Measurements from ENCODE around the gene DHX35.

The DHX35 gene

GRCh38 chr20:38920851-38921250 is 41.3 kb upstream of the DHX35 start:
- TF ChIP-seq, protein P1, sequence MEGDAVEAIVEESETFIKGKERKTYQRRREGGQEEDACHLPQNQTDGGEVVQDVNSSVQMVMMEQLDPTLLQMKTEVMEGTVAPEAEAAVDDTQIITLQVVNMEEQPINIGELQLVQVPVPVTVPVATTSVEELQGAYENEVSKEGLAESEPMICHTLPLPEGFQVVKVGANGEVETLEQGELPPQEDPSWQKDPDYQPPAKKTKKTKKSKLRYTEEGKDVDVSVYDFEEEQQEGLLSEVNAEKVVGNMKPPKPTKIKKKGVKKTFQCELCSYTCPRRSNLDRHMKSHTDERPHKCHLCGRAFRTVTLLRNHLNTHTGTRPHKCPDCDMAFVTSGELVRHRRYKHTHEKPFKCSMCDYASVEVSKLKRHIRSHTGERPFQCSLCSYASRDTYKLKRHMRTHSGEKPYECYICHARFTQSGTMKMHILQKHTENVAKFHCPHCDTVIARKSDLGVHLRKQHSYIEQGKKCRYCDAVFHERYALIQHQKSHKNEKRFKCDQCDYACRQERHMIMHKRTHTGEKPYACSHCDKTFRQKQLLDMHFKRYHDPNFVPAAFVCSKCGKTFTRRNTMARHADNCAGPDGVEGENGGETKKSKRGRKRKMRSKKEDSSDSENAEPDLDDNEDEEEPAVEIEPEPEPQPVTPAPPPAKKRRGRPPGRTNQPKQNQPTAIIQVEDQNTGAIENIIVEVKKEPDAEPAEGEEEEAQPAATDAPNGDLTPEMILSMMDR (IDR thresholded peaks at IDR 0.05; ENCODE audit: borderline replicate concordance, control extremely low read depth, extremely low read depth, insufficient read depth, missing control alignments) = no peak
- in situ Hi-C loops (cut with MboI; ENCODE audit: low sequenced_read_pairs, unreplicated experiment) = loop anchor here (10.0 kb wide), 1 partner anchor 124 kb away; no protein-coding TSS in a partner anchor
- DNase-seq (ENCODE audit: low spot score) = no peak

DNA sequence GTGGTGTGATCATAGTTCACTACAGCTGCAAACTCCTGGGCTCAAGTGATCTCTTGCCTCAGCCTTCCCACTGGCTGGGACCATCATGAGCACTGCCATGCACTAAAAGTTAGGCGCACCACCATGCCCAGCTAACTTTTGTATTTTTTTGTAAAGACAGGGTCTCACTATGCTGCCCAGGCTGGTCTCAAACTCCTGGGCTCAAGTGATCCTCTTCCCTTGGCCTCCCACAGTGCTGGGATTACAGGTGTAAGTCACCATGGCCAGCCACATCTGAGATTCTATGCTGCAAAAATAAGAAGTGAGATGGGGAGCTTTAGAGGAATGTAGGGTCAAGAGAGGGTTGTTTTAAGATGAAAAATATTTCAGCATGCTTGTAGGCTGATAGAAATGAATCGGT is 37.4 kb upstream of the DHX35 start:
- DNase-seq (ENCODE audit: low spot score) = no peak
- TF ChIP-seq, protein P1 (IDR thresholded peaks at IDR 0.05; ENCODE audit: borderline replicate concordance, control extremely low read depth, extremely low read depth, insufficient read depth, missing control alignments) = no peak
- in situ Hi-C loops (cut with MboI; ENCODE audit: low sequenced_read_pairs, unreplicated experiment) = loop anchor here (10.0 kb wide), 1 partner anchor 120 kb away; no protein-coding TSS in a partner anchor

GRCh38 chr20:38926142-38926933 is 35.8 kb upstream of the DHX35 start, which contains the start of gene FAM83D:
Gene FAM83D, plus strand, starts transcription at chr20:38926417. Its CDS starts 26 bp downstream, at chr20:38926443.
- DNase-seq (ENCODE audit: low spot score) = peak; percentile 100
- in situ Hi-C loops (cut with MboI; ENCODE audit: low sequenced_read_pairs, unreplicated experiment) = loop anchor here (10.0 kb wide), 1 partner anchor 118 kb away; no protein-coding TSS in a partner anchor
- TF ChIP-seq, protein P1 (IDR thresholded peaks at IDR 0.05; ENCODE audit: borderline replicate concordance, control extremely low read depth, extremely low read depth, insufficient read depth, missing control alignments) = no peak

DNA sequence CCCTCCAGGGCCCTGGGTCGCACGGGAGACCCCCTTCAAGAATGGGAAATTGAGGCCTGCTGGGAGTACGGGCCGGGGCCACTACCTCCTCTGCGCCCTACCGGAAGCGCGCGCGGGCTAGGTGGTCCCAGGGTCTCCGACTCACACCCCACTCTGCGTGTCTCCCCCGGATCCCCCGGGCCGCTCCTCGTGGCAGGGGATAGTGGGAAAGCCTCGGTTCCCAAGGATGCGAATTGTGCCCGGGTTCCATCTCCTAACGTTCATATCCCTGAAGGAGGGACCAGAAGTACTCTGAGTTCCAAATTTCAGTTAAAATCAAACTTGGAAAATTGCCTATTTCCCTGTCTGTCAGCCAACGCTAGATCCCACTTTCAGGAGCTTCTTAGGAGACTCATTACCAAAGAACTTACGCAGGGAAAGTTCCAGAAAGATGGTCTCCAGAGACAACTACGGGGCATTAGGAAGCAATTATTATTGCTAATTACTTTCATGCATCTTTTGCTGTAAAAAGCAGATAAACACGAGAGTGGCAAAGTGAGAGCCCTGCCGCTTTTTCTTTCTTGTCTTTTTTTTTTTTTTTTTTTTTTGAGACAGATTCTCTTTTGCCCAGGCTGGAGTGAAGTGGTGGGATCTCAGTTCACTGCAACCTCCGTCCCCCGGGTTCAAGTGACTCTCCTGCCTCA is 35.1 kb upstream of the DHX35 start:
- TF ChIP-seq, protein P1 (IDR thresholded peaks at IDR 0.05; ENCODE audit: borderline replicate concordance, control extremely low read depth, extremely low read depth, insufficient read depth, missing control alignments) = no peak
- no peak for DNase-seq (ENCODE audit: low spot score)
- in situ Hi-C loops (cut with MboI; ENCODE audit: low sequenced_read_pairs, unreplicated experiment) = loop anchor here (10.0 kb wide), 1 partner anchor 118 kb away; no protein-coding TSS in a partner anchor

GRCh38 chr20:38927902-38928578 is 34.1 kb upstream of the DHX35 start:
- DNase-seq (ENCODE audit: low spot score) = no peak
- TF ChIP-seq, protein P1 (IDR thresholded peaks at IDR 0.05; ENCODE audit: borderline replicate concordance, control extremely low read depth, extremely low read depth, insufficient read depth, missing control alignments) = no peak
- in situ Hi-C loops (cut with MboI; ENCODE audit: low sequenced_read_pairs, unreplicated experiment) = loop anchor here (10.0 kb wide), 1 partner anchor 117 kb away; no protein-coding TSS in a partner anchor

GRCh38 chr20:38930242-38930569 is 31.9 kb upstream of the DHX35 start:
- DNase-seq (ENCODE audit: low spot score) = no peak
- in situ Hi-C loops (cut with MboI; ENCODE audit: low sequenced_read_pairs, unreplicated experiment) = no loop called here
- TF ChIP-seq, protein P1 (IDR thresholded peaks at IDR 0.05; ENCODE audit: borderline replicate concordance, control extremely low read depth, extremely low read depth, insufficient read depth, missing control alignments) = no peak

Measured in GM13976 (cell line).